Inflammatory macrophage treated with lipopolysaccharide for 1 hour (primary cell): ENCODE measurements around the gene BCAS1.
A peak's percentile ranks its signal among the peaks of the same experiment; 100 is the strongest.

Experiments
- DNase-seq, 2 donors: peaks; one replicate each; pipeline ENCODE4 v3.0.0-alpha.2; 2020 to 2022

Gene BCAS1

DNA sequence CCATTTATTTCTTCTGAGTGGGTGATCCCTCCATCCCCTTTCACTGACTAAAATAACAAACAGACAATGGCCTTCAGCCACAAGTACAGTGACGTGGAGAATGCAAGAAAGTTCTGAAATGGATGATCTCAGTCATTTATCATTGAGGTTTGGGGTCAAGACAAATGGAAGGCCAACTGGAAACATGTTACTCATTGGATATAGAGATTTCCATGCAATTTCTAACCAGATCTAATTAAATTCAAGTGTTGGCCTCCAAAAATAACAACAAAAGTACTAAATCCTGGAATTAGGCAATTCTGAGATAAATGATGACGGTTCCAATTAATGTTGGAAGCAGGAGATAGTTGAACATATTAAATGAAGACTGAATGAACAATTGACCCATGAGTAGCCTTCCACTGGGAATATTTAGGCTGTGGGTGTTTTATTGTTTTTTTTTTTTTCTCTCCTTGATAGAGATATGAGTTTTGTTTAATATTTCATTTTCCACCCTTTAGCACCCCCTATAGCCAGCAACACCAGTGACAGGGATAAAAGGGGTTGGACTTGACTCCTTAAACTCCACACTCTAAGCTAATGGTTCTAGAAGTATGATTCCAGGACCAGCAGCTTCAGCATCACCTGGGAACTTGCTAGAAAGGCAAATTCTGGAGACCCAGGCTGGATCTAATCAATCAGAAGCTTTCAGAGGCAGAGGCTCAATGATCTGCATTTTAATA lies 112.8 kb downstream of the BCAS1 start:
- no peak for DNase-seq

DNA sequence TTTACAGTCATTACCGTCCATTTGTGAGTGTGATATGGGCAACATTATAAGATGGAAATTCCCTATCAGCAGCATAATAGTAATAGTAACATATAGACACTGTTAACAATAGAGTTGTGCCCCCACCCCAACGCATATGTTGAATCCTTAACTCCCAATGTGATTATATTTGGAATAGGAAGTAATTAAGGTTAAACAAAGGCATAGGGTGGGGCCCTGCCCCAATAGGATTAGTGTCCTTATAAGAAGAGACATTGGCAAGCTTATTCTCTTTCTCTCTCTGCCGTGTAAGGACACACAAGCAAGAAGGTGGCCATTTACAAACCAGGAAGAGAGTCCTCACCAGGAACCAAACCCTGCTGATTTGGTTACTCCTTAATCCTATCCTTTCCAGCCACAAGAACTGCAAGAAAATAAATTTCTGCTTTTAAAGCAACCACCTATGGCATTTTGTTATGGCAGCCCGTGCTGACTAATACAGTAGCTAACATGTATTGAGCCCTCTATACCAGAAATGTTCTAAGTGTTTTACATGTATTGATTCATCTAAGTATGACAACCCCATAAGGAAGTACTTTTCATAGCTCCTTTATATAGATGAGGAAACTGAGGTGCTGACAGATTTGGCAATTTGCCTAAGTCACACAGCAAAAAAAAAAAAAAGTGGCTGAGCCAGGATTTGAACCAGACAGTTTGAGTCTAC lies 114.2 kb downstream of the BCAS1 start:
- no peak for DNase-seq

DNA sequence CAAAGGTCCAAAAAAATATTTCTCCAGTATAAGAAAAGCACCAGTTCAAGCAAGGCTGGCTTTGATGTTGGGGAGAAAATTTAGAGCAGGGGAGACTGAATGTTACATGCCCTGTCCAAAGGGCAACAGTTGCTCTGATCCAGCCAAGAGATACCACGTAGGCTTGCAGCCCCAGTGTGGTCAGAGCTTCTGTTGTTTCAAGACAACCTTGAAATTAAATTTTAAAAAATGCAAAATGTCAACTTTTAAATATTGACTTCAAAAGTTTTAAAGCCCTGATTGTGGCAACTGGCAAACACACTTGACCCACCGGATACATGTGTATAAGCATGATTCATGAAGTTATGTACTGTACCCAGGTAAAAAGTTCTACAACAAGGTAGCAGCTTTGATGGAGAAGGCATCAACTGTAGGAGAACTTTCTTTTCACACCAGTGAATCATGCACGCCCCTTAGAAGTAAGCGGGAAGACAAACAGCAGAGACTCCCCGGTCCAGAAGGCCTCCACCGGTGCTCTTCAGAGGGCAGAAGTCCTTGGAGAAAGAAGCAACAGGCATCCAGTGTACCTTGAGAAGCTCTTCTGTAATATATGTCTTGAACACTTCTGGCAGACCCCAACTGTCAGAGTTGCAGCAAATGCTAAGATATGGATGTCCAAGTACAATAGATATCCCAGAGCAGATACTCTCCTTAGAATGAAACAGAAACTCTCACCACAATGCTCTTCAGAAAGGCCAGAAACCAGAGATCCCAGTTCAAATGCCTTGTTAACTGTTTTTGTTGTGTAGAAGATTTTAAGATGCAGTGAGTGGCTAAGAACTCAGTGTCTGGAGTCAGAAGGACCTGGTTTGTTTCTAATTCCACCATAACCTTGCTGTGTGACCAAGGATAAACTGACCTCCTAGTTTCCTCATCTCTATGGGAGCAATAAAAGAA lies 115.4 kb downstream of the BCAS1 start:
- DNase-seq, result no peak

DNA sequence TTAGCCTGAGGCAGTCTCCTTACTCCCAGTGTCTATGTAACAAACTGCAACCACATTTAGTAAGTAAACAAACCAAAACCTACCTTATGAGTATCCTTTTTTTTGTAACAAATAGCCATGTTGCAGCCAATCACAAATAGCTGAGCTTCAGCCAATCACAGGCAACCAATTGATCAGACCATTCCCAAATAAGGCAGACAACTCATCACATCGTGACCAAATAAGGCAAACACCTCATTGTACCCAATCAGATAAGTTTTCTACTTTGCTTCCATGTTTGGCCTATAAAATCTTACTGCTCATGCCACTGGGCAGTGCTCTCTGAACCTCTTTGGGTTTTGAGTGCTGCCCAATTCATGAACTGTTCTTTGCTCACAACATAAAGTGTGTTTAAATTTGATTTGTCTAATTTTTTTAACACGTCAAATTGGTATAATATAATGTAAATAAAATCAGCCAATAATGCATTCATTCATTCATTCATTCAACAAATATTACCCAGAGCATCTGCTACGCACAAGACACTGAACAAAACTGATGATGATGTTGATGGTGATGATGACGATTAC lies 117.8 kb downstream of the BCAS1 start:
- DNase-seq, result no peak

DNA sequence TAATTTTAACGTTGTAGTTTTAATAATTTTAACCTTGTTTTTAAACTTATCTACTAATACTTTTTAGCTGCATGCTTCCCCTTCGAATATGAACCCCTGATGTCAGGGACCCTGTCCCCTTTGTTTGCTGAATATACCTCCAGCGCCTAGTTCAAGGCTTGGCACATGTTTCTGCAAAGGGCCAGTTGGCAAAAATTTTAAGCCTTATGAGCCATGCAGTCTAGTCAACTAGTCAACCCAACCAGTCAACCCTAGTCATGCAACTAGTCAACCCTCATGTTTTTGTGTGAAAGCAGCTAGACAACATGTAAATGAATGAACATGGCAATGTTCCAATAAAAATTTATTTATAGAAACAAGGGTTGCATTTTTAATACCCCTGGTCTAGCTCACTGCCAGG lies 119.8 kb downstream of the BCAS1 start:
- DNase-seq, result no peak

DNA sequence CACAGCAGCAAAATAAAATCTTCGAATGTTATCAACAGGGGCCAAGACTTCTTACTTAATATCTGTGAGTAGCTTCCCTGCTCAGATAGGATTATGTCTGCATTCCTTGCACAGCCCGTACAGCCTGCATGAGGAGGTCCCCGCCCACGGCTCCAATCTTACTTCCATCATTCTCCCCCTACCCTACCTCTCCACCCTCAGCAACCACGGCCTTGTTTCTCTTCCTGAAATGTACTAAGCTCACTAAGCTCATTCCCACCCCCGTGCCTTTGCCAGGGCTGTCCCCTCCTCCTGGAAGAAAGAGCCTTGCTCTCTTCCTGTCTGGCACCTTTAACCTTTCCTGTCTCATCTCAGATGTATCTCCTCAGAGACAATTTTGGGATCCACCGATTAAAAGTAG lies 120.4 kb downstream of the BCAS1 start:
- DNase-seq, result peak in 1 of 2 donors; percentile 59

DNA sequence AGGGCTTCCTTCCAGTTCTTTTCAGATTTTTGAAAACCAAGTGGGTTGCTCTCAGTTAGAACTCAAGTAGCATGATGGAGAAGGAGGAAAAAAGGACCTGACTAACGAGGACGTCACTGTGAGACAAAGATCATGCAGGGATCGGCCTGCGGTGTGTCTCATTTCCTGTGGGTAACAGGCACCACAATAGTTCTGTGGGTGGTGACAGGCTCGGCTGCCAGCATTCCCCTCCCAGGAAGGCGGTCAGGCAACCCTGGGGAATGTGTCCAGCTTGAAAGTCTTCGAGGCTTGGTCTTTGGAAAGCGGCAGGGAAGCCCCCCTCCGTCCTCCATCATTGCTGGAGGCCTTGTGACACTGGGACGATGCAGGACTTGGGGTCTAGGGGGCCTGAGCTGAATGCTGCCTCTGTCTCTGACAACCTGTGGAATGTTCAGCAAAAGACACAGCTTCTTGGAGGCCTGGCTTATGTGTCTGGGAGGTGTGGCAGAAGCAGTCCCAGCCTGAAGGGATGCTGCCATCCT lies 121.0 kb downstream of the BCAS1 start:
- DNase-seq, result peak; percentile 73 to 85

DNA sequence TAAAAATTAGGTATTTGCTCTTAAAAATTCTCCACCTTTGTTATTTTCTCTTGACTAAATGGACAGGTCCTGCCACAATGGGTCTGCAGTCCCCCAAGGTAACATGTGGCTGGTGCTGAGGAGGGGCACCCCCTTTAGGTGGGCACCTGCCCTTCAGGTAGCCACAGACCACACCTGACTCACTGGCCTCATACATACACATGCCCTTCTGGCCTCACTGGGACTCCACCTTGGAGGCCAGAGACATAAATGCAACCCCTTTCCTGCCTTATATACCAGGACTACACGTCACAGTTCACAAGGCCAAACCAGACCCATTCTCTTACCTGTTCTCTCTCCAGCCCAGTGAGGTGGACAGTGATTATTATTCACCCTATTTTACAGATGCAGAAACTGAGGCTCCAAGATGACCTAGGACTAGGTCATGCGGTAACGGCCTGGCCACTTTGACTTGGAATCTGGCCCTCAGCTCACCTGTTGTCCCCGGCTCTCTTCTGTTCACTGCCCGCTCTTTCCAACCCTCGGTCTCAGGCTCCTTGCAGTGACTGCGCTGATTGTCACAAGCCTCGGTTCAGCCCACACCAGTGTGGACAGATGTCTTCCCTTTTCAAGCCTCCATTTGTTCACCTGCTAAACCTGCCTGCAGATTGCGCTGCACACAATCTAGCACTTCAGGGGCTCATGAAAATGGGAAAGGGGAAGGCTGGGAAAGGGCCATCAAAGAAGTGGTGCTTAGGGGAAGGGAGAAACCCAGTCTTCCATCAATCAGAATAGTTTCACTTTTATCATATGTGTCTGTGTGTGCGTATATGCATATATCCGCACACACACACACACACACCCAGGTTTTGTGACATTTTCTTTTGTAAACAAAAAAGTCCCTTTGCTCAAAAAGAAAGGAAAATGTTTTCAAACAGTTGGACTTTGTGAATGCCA lies 121.7 kb downstream of the BCAS1 start:
- DNase-seq, result no peak

DNA sequence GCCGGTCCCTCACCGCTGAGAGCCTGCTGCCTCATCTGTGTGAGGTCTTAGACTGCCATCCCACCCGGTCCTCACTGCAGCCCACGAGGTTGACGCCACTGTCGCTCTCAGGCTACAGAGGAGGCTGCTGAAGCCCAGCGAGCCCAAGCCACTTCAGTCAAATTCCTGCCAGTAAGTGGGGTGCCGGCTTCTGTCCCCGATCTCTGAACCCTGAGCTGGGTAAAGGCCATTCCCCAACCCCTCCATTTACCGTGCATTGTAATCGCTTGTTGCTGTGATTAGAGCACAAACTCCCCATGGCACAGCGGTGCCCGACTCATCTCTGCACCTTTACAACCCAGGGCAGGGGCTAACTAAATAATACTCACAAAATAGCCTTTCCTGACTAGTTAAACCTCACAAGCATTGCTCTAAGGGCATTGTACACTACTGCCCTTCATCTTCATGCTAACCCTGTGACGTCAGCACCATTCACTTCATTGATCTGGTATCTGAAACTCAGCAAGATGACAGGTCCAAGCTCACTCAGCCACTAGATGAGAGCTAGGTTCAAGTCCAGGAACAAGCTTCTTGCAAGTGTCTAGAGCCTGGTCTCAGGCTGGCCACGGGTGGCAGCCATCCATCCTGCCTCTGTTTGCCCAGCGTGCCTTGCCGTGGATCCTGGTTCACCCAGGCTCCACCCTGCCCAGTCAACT lies 122.7 kb downstream of the BCAS1 start:
- DNase-seq, result no peak

DNA sequence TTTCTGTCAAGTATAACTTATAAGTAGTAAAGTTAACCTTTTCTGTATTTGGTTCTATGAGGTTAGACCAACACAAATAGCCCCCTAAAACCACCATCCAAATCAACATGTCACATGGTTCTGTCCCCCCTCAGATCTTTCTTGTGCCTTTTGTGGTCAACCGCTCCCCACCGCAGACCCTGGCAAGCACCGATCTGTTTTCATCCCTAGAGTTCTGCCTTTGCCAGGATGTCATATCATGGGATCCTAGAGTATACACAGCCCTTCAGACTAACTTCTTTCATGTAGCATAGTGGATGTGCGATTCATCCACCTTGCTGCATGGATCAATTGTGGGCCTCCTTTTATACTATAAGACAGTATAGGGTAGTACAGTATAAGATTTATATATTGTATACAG lies 124.3 kb downstream of the BCAS1 start:
- no peak for DNase-seq

DNA sequence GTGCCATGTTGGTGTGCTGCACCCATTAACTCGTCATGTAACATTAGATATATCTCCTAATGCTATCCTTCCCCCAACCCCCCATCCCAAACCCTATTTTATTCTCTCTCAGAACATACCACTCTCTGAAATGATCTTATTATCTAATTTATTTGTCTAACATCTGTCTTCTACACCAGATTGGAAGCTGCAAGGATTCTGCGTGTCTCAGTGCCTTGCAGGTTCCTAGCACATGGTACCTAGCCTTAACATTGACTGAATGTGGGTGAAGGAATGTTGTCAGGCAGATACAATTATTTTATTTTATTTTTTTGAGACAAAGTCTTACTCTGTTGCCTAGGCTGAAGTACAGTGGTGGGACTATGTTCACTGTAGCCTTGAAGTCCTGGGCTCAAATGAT lies 124.9 kb downstream of the BCAS1 start:
- no peak for DNase-seq

DNA sequence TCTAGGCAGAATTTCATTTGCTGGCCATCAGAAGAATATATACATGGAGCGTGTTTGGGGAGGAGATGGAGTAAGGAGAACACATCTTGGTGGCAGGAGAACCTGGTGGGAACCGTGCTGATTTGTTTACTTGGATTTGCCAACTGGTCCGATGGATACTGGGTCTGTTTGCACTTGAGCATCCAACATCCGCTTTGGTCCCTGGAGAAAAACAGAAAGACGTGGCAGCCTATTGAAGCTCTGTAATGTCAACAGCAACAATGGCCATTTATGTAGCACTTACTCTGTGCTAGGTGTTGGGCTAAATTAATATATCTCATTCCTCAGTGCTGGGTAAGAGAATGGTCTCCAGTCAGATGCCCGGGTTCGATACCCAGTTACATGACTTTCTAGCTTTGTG lies 125.6 kb downstream of the BCAS1 start:
- DNase-seq, result no peak

DNA sequence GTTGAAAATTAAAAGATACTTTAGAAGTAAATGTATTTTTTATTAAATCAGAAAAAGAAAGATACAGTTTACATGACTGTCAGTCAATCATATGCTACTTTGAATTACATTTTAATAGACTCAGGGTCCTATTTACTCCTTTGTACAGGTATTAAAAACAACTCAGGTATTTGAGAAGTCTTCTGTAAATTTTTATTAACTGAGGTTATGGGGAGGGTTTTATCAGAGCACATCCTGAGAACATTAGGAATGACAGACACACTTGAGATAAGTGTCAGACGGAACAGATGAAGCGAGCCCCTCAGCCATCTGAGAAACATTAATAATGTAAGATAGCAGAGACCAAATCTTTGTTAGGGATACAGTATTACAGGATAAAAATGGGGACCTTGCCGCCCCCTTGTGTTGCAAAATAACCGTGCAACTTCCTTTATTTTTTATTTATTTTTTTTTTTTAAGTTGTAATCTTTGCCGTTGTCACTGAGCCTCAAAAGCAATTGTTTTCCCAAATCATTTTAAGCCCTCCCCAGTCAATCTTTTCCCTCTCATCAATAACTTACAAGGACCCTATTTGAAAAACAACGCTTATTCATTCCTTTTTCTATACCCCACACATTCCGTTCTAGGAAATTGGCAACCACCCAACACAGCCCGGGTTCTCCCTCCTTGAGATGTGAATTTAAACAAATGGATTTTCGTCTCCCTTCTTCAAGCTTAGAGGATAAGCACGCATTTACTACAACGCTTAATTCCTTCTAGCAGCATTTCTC lies 126.7 kb downstream of the BCAS1 start:
- peak in 1 of 2 donors; percentile 67 for DNase-seq

DNA sequence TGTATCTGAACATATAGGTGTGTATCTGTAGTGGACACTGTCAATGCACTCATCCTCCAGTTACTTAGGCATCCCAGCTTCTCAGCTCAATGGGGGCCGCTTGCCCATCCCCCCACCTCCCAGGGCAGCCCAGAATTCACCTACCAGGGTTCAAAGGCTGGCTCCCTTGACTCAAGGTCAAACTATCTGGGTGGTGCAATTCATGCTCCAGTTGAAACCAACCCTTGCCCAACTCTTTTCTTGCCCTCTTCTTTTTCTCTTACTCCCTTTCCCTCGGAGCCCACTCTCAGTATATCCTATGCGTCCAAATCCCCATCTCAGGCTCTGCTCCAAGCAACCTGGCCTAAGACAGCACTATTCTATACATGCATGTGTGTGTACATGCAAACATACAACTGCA lies 127.4 kb downstream of the BCAS1 start:
- DNase-seq, result no peak

DNA sequence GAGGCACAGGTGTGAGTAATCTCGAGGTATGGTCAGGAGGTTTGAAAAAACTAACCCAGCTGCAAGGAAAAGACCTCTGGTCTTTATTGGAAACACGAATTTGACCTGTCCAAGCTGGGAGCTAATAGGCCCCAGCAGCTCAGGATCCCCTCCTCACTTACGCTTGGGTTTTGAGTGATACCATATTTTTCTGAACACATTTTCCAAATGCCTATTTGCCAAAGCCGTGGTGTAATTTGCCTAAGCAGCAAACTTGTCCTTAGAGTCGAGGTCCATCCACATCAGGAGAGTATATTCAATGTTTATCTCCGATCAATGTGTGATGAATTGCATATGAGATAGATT lies 128.0 kb downstream of the BCAS1 start:
- no peak for DNase-seq

DNA sequence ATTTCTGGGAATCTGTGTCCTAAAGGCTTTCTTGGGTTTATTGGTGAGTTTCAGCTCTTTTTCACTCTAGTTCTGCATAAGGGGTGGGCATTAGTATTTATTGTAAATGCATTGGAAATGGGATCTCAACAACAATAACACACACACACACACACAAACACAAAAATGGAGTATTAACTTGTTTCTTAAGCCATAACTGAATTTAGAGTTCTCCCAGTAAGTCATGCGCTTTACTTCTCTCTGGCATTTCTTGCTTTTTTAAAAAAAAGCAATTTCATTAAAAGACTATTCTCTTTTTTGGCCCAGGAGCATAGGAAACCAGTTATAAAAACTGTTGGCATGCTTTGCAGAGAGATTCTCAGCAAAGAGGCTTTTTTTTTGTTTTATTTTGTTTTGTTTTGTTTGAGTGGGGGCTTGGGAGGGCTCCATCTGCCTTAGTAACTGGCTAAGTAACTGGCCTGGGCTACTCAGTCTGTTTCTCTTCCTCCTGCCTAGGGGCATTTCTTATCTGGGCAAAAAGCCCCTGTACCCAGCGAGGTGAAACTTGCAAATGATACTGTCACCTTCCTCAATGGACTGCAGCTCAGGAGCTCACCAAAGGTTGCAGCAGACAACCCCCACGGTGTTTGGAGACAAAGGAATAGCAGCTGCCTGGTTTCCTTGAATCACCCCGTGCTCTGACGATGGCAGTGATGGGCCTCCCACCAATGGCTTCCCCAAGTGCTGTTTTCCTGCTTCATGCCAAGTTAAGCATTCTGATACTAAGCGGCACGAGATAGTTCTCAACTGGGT lies 128.5 kb downstream of the BCAS1 start:
- DNase-seq, result no peak

DNA sequence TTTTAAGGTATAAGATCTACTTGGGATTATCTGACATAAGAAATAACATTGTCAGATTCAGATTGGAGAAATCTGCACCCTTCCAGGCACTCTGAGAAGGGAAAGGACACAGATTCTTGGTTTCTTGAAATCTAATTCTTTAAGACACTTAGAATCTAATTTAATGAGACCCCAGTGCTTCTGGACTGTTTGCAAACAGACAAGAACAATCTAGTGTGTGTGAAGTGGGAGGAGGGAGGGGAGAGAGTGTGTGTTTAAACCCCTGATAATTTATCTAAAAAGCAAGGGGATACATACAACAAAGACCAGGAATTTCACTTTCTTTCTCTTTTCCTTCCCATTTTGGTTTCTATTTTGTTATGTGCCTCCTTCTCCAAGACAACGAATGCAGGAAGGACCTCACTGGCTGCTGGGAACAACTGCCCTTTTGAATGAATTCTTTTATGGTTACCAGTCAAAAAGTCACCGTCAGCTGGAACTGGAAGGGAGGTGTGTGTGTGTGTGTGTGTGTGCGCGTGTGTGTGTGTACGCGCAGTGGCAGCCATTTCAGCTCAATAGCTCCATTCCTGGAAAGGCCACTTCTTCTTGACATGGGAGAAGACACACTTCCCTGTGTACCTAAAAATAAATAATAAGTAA lies 129.4 kb downstream of the BCAS1 start:
- peak; percentile 55 to 69 for DNase-seq

DNA sequence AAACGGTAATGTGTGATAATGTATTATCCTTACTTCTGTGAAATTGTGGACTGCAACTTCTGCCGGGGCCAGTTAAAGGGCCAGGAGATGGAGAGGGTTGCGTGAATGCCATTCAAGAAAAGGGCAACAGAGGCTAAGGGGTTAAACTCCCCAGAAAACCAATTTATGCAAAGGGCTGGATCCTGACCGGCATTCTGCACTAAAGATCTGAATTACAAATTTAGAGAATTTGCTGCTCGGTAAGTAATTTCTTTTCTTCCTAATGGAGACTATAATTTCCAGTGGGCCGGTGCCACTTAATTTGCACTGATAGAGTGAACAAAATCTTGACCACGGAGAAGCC lies 130.1 kb downstream of the BCAS1 start:
- DNase-seq, result no peak
